Measurements from ENCODE around the gene SLC49A3. TPM values are rescaled to one million over a fixed set of nuclear protein-coding genes. Genes with fewer than 3 reads are reported as not detected.

The SLC49A3 gene
- total and polyA plus RNA-seq, 2 experiments from 2014 or later = 1.3 to 3.7 TPM

DNA sequence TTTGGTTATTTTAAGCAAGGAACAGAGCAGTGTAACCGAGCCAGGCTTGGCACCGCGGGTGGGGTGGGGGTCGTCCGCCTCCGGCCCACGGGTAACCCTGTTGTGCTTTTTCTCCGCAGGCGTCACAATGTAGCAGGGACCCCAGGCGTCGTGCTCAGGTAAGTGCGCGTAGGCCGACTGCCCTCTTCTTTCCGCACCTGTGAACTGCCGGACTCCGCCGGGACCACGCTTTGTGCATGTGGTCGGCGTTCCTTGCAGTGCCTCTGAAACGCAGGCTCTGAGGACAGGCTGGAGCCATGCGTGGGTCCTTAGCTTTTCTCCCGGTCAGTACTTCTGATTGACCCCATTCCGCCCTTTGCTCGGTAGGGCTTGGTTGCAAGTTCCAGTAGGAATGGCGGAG lies 41.6 kb upstream of the SLC49A3 start (continued):
- TF ChIP-seq, protein P1, sequence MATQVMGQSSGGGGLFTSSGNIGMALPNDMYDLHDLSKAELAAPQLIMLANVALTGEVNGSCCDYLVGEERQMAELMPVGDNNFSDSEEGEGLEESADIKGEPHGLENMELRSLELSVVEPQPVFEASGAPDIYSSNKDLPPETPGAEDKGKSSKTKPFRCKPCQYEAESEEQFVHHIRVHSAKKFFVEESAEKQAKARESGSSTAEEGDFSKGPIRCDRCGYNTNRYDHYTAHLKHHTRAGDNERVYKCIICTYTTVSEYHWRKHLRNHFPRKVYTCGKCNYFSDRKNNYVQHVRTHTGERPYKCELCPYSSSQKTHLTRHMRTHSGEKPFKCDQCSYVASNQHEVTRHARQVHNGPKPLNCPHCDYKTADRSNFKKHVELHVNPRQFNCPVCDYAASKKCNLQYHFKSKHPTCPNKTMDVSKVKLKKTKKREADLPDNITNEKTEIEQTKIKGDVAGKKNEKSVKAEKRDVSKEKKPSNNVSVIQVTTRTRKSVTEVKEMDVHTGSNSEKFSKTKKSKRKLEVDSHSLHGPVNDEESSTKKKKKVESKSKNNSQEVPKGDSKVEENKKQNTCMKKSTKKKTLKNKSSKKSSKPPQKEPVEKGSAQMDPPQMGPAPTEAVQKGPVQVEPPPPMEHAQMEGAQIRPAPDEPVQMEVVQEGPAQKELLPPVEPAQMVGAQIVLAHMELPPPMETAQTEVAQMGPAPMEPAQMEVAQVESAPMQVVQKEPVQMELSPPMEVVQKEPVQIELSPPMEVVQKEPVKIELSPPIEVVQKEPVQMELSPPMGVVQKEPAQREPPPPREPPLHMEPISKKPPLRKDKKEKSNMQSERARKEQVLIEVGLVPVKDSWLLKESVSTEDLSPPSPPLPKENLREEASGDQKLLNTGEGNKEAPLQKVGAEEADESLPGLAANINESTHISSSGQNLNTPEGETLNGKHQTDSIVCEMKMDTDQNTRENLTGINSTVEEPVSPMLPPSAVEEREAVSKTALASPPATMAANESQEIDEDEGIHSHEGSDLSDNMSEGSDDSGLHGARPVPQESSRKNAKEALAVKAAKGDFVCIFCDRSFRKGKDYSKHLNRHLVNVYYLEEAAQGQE (IDR thresholded peaks at IDR 0.05; ENCODE audit: unreplicated experiment) = no peak
- TF ChIP-seq CREB1 (CRISPR knock-in tag; IDR thresholded peaks at IDR 0.05; ENCODE audit: low read depth) = no peak

DNA sequence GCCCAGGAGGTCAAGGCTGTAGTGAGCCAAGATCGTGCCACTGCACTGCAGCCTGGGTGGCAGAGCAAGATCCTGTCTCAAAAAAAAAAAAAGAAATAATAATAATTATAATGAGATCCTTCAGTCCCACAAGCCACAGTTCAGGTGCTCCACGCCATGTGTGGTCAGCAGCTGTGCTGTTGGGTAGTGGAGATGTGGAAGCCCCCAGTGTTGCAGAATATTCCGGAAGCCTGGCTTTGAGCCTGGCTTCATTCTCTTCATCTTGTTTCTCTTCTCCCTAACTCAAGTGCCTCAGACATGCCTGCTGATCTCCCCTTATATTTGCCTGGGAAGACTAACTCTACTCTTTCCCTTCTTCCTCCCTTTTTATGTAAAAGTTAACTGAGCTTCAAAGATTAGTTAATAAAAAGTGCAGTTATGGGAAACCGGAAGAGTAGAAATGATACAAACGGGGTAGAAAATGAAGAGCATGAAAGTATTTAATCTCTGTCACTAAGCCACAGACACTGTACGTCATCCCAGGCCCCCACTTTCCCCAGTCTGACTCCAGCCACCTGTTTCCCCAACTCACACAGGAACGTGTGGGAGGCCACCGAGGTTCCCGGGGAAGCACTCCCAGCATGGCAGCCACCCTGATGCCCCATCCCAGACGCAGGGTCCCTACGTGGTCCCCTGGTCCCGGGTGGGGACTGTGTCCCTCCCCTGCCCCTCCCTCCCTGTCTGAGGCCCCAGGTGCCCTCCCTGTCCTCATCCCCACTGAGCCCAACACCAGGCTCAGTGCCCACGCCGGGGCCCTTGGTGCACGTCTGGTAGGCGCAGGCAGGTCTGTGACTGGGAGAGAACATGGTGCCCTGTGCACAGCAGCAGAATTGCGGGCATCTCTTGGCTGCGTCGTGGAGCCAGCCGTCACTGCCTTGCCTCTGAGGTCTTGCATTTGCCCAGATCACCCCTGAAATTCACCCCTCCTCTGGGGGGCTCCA lies 40.7 kb upstream of the SLC49A3 start:
- Histone ChIP-seq H3K4me1 (ENCODE audit: insufficient read depth) (no peaks in the 10 kb centered on the region), H2AFZ (no peak overlapping the region), H3F3A (replicated peaks; ENCODE audit: low read depth) (peaks cover 6% of the 10 kb centered on the region; the same call in 1 of the 2 replicates), H3K36me3 (ENCODE audit: insufficient read depth) (peaks cover 10% of the 10 kb centered on the region), H4K20me1 (replicated peaks; ENCODE audit: insufficient read depth) (peaks cover 22% of the 10 kb centered on the region), H3K4me2 (no peak overlapping the region), H3K79me2 (replicated peaks; ENCODE audit: insufficient read depth) (peaks cover 45% of the 10 kb centered on the region), H3K27ac (ENCODE audit: low read depth) (no peak overlapping the region), H3K4me3 (no peak overlapping the region), H3K27me3 (ENCODE audit: insufficient read depth) (no peaks in the 10 kb centered on the region), H3K9me2 (ENCODE audit: insufficient read depth) (no peaks in the 10 kb centered on the region)
- Mint-ChIP-seq H3K27me3 (ENCODE audit: insufficient read depth, low read depth, poor library complexity) (peaks cover 12% of the 10 kb centered on the region), H3K36me3 (ENCODE audit: low read depth) (peaks cover 32% of the 10 kb centered on the region), H3K4me1 (peaks cover 2% of the 10 kb centered on the region; the same call in 1 of the 3 replicates), H3K4me3 (no peak overlapping the region; the same call in 2 of the 3 replicates), H3K27ac (no peak overlapping the region), H3K9me3 (no peaks in the 10 kb centered on the region)
- ATAC-seq (no peak), DNase-seq (ENCODE audit: low spot score) (no peak)
- no peak for TF ChIP-seq POLR2AphosphoS5 (IDR thresholded peaks at IDR 0.05; ENCODE audit: low read depth)
- TF ChIP-seq JUNB (IDR thresholded peaks at IDR 0.05; ENCODE audit: unreplicated experiment) = no peak
- TF ChIP-seq NANOG (IDR thresholded peaks at IDR 0.05; ENCODE audit: borderline replicate concordance) = no peak
- TF ChIP-seq, protein P2, sequence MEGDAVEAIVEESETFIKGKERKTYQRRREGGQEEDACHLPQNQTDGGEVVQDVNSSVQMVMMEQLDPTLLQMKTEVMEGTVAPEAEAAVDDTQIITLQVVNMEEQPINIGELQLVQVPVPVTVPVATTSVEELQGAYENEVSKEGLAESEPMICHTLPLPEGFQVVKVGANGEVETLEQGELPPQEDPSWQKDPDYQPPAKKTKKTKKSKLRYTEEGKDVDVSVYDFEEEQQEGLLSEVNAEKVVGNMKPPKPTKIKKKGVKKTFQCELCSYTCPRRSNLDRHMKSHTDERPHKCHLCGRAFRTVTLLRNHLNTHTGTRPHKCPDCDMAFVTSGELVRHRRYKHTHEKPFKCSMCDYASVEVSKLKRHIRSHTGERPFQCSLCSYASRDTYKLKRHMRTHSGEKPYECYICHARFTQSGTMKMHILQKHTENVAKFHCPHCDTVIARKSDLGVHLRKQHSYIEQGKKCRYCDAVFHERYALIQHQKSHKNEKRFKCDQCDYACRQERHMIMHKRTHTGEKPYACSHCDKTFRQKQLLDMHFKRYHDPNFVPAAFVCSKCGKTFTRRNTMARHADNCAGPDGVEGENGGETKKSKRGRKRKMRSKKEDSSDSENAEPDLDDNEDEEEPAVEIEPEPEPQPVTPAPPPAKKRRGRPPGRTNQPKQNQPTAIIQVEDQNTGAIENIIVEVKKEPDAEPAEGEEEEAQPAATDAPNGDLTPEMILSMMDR (conservative IDR thresholded peaks at IDR 0.05; ENCODE audit: low read depth in 2 of 2) = no peak
- TF ChIP-seq CREB1 (CRISPR knock-in tag; IDR thresholded peaks at IDR 0.05; ENCODE audit: low read depth) = no peak
- TF ChIP-seq EZH2 (IDR thresholded peaks at IDR 0.05; ENCODE audit: low read depth, unreplicated experiment) = no peak
- TF ChIP-seq, protein P3, sequence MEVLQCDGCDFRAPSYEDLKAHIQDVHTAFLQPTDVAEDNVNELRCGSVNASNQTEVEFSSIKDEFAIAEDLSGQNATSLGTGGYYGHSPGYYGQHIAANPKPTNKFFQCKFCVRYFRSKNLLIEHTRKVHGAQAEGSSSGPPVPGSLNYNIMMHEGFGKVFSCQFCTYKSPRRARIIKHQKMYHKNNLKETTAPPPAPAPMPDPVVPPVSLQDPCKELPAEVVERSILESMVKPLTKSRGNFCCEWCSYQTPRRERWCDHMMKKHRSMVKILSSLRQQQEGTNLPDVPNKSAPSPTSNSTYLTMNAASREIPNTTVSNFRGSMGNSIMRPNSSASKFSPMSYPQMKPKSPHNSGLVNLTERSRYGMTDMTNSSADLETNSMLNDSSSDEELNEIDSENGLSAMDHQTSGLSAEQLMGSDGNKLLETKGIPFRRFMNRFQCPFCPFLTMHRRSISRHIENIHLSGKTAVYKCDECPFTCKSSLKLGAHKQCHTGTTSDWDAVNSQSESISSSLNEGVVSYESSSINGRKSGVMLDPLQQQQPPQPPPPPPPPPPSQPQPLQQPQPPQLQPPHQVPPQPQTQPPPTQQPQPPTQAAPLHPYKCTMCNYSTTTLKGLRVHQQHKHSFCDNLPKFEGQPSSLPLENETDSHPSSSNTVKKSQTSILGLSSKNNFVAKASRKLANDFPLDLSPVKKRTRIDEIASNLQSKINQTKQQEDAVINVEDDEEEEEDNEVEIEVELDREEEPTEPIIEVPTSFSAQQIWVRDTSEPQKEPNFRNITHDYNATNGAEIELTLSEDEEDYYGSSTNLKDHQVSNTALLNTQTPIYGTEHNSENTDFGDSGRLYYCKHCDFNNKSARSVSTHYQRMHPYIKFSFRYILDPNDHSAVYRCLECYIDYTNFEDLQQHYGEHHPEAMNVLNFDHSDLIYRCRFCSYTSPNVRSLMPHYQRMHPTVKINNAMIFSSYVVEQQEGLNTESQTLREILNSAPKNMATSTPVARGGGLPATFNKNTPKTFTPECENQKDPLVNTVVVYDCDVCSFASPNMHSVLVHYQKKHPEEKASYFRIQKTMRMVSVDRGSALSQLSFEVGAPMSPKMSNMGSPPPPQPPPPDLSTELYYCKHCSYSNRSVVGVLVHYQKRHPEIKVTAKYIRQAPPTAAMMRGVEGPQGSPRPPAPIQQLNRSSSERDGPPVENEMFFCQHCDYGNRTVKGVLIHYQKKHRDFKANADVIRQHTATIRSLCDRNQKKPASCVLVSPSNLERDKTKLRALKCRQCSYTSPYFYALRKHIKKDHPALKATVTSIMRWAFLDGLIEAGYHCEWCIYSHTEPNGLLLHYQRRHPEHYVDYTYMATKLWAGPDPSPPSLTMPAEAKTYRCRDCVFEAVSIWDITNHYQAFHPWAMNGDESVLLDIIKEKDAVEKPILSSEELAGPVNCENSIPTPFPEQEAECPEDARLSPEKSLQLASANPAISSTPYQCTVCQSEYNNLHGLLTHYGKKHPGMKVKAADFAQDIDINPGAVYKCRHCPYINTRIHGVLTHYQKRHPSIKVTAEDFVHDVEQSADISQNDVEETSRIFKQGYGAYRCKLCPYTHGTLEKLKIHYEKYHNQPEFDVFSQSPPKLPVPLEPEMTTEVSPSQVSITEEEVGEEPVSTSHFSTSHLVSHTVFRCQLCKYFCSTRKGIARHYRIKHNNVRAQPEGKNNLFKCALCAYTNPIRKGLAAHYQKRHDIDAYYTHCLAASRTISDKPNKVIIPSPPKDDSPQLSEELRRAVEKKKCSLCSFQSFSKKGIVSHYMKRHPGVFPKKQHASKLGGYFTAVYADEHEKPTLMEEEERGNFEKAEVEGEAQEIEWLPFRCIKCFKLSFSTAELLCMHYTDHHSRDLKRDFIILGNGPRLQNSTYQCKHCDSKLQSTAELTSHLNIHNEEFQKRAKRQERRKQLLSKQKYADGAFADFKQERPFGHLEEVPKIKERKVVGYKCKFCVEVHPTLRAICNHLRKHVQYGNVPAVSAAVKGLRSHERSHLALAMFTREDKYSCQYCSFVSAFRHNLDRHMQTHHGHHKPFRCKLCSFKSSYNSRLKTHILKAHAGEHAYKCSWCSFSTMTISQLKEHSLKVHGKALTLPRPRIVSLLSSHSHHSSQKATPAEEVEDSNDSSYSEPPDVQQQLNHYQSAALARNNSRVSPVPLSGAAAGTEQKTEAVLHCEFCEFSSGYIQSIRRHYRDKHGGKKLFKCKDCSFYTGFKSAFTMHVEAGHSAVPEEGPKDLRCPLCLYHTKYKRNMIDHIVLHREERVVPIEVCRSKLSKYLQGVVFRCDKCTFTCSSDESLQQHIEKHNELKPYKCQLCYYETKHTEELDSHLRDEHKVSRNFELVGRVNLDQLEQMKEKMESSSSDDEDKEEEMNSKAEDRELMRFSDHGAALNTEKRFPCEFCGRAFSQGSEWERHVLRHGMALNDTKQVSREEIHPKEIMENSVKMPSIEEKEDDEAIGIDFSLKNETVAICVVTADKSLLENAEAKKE (CRISPR knock-in tag; IDR thresholded peaks at IDR 0.05) = no peak
- no peak for TF ChIP-seq ZNF114 (CRISPR knock-in tag; IDR thresholded peaks at IDR 0.05)
